GM12878 (cell line): Measurements from ENCODE around the gene AURKAIP1. TPM values are rescaled to one million over a fixed set of nuclear protein-coding genes. Genes with fewer than 3 reads are reported as not detected.

Source experiments
- ATAC-seq: fragments of 200-7000 bp; cut with Tn5 transposase; 3 replicates; pipeline ENCODE4 v1.9.1; 2020; ENCODE audit warnings: mild to moderate bottlenecking, moderate library complexity
- BruUV-seq: library from RNA; stranded (reverse); fragments of 400-500 nt; replicated peaks from 2 replicates; lab custom pipeline; 2021; lab: Mats Ljungman, UMichigan
- CTCF ChIA-PET: fragments of 300-600 bp; sonication (Branson Sonifier 250); formaldehyde crosslinking; extraction: SDS; loops from one replicate; lab custom pipeline; 2021; ENCODE audit warnings: inconsistent platforms; lab: Yijun Ruan, JAX
- POLR2A ChIA-PET: fragments of 350-600 bp; formaldehyde crosslinking; extraction: SDS; loops from one replicate; lab custom pipeline; 2021; ENCODE audit warnings: inconsistent platforms; lab: Charles Lee
- RAD21 ChIA-PET: fragments of 300-600 bp; sonication (Branson Sonifier 250); formaldehyde crosslinking; loops from one replicate; lab custom pipeline; 2023; ENCODE audit warnings: antibody characterized with exemption; ENCODE audit not compliant: unreplicated experiment; lab: Charles Lee
- SMC1A ChIA-PET: fragments of 300-600 bp; sonication (Branson Sonifier 250); formaldehyde crosslinking; loops from one replicate; lab custom pipeline; 2023; ENCODE audit not compliant: unreplicated experiment, uncharacterized antibody; lab: Charles Lee
- DNase-seq: peaks from one replicate; pipeline ENCODE4 v3.0.0-alpha.2; 2011; ENCODE audit warnings: low read depth, low spot score
- FAIRE-seq: peaks from 3 replicates; lab custom pipeline; 2011; peaks lifted over from hg19 to GRCh38; lab: Jason Lieb, UNC
- H2AFZ ChIP-seq: 2 replicates; pipeline ENCODE4 v1.6.0; 2011; ENCODE audit warnings: low read depth, low read length, control low read depth; ENCODE audit not compliant: control insufficient read depth
- H3K27ac ChIP-seq: 2 replicates; pipeline ENCODE4 v1.5.1; 2011; ENCODE audit warnings: control low read depth; ENCODE audit not compliant: control insufficient read depth, insufficient read depth
- H3K27me3 ChIP-seq, 2 experiments: replicated peaks in 1 of 2; 2 replicates each; pipeline versions ENCODE4 v1.6.0 to v1.6.1; 2011; ENCODE audit warnings: low read length in 1 of 2; ENCODE audit not compliant: control insufficient read depth in 2 of 2, insufficient read depth in 2 of 2
- H3K36me3 ChIP-seq, 2 experiments: 2 replicates each; pipeline ENCODE4 v1.5.1; 2011; ENCODE audit warnings: low read length in 1 of 2; ENCODE audit not compliant: control insufficient read depth in 2 of 2, insufficient read depth in 2 of 2
- H3K4me1 ChIP-seq: 2 replicates; pipeline ENCODE4 v1.6.1; 2011; ENCODE audit warnings: mild to moderate bottlenecking, low read length, moderate library complexity, mixed read lengths; ENCODE audit not compliant: control insufficient read depth, insufficient read depth
- H3K4me2 ChIP-seq: 2 replicates; pipeline ENCODE4 v1.6.0; 2011; ENCODE audit warnings: control low read depth; ENCODE audit not compliant: control insufficient read depth, insufficient read depth
- H3K4me3 ChIP-seq: fragments of 200-600 bp; sonication (generic); 2 replicates; pipeline ENCODE4 v1.5.1; 2016
- H3K79me2 ChIP-seq: 2 replicates; pipeline ENCODE4 v1.6.0; 2011; ENCODE audit warnings: low read length; ENCODE audit not compliant: control insufficient read depth, insufficient read depth
- H3K9ac ChIP-seq: 2 replicates; pipeline ENCODE4 v1.8.0; 2011; ENCODE audit warnings: low read length, control low read depth, mixed read lengths; ENCODE audit not compliant: control insufficient read depth, insufficient read depth
- H3K9me3 ChIP-seq: replicated peaks from 3 replicates; pipeline ENCODE4 v1.5.1; 2011; ENCODE audit warnings: mild to moderate bottlenecking, low read length; ENCODE audit not compliant: control insufficient read depth, insufficient read depth
- H4K20me1 ChIP-seq: 2 replicates; pipeline ENCODE4 v1.6.0; 2011; ENCODE audit not compliant: control insufficient read depth, insufficient read depth
- BHLHE40 ChIP-seq, 2 experiments: fragments of 450-650 bp in 1 of 2; IDR thresholded peaks; 2 replicates each; pipeline ENCODE4 v1.6.1; 2011 to 2017; ENCODE audit warnings: low read depth in 2 of 2, borderline replicate concordance in 1 of 2, improper control_type of control experiment in 1 of 2, low read length in 1 of 2, mild to moderate bottlenecking in 1 of 2
- E2F4 ChIP-seq: IDR thresholded peaks from 2 replicates; pipeline ENCODE4 v1.6.1; 2012; ENCODE audit warnings: low read depth, low read length, improper control_type of control experiment
- KDM1A ChIP-seq: fragments of 200-600 bp; sonication (generic); IDR thresholded peaks from 2 replicates; pipeline ENCODE4 v1.6.1; 2016; ENCODE audit warnings: borderline replicate concordance
- MAX ChIP-seq: IDR thresholded peaks from 2 replicates; pipeline ENCODE4 v1.6.1; 2012; ENCODE audit warnings: low read depth, low read length, improper control_type of control experiment
- MYB ChIP-seq: fragments of 150-350 bp; IDR thresholded peaks from 2 replicates; pipeline ENCODE4 v1.6.1; 2014; ENCODE audit warnings: mild to moderate bottlenecking, low read depth, low read length, borderline replicate concordance
- PAX5 ChIP-seq: IDR thresholded peaks from 2 replicates; pipeline ENCODE4 v1.6.1; 2011; ENCODE audit warnings: low read depth, low read length, borderline replicate concordance
- USF2 ChIP-seq: IDR thresholded peaks from 2 replicates; pipeline ENCODE4 v1.6.1; 2011; ENCODE audit warnings: low read depth, low read length, improper control_type of control experiment, borderline replicate concordance
- WGBS: methylation state at CpG from one replicate; pipeline ENCODE4 v1.1.6; 2016; ENCODE audit warnings: low lambda C conversion rate; ENCODE audit not compliant: insufficient replicate concordance, insufficient coverage; ENCODE audit errors: missing lambda C conversion rate; 5-methylcytosine and 5-hydroxymethylcytosine counted together
- in situ Hi-C: fragments of 300-500 bp; cut with MboI; formaldehyde crosslinking; loops from 9 replicates; pipeline ENCODE4 v1.14.3; 2018; ENCODE audit warnings: mixed read lengths
- intact Hi-C: fragments of 100-400 bp; cut with micrococcal nuclease; formaldehyde crosslinking; loops from one replicate; pipeline ENCODE4 v1.14.2; 2022; ENCODE audit not compliant: unreplicated experiment
- polyA plus RNA-seq, 11 experiments: library from polyadenylated mRNA; depleted of rRNA in 4 of 11; unstranded in 6 of 11; stranded (reverse) in 5 of 11; fragments of >200 nt; fragmentation: Nextera tagmentation in 4 of 11; fragmentation: Illumina TruSeq in 1 of 11; extraction: Ambion mirVana in 4 of 11; extraction: Trizol in 1 of 11; gene quantifications; 1 replicate in 1 of 11; 2 replicates in 10 of 11; pipeline versions ENCODE4 v1.2.1 to v1.2.3, GENCODE V29; 2011 to 2016; ENCODE audit warnings: inconsistent platforms in 2 of 11, missing spikeins in 2 of 11, low read depth in 1 of 11
- total RNA-seq, 4 experiments: library from RNA; depleted of rRNA in 3 of 4; stranded (reverse); fragments of >200 nt in 3 of 4; fragmentation: Illumina TruSeq in 1 of 4; extraction: Trizol in 1 of 4; gene quantifications; 2 replicates each; pipeline versions ENCODE4 v1.2.1 to v1.2.3, GENCODE V29; 2013 to 2021

The AURKAIP1 gene
- total and polyA plus RNA-seq, 10 of the 15 experiments (the other 5 are each of a cell fraction or from before 2014, with no cell fraction given), result 6.5 to 366 (median 120) TPM

GRCh38 chr1:1391225-1391624 is 16.2 kb upstream of the AURKAIP1 start:
- ChIA-PET CTCF (interaction anchor here (1.3 to 1.6 kb wide), 2 partner anchors 11 to 19 kb away, joined by 5 to 7 read pairs; no protein-coding TSS in a partner anchor), RAD21 (interaction anchor here (0.9 kb wide), 1 partner anchor 9 kb away, joined by 3 read pairs; no protein-coding TSS in a partner anchor), SMC1A (no interaction called here), POLR2A (no interaction called here)
- ATAC-seq (no peak), FAIRE-seq (no peak), DNase-seq (no peak)
- no TSS peak for BruUV-seq
- no peaks in the 10 kb centered on the region for H4K20me1 ChIP-seq
- H3K9ac ChIP-seq, result no peak overlapping the region
- intact Hi-C loops (no loop called here), in situ Hi-C loops (no loop called here)
- H3K4me1 ChIP-seq, result no peaks in the 10 kb centered on the region
- no peak overlapping the region for H2AFZ ChIP-seq
- no peaks in the 10 kb centered on the region for H3K9me3 ChIP-seq
- H3K4me3 ChIP-seq, result no peak overlapping the region
- TF ChIP-seq MAX (no peak), PAX5 (no peak), USF2 (no peak), E2F4 (no peak), MYB (no peak), BHLHE40 (IDR thresholded peaks at IDR 0.05; ENCODE audit: borderline replicate concordance in 1 of 2, low read depth in 2 of 2, low read length in 1 of 2) (no peak), KDM1A (no peak)
- H3K4me2 ChIP-seq, result no peak overlapping the region
- no peaks in the 10 kb centered on the region for H3K27me3 ChIP-seq
- peaks cover 50 to 51% of the 10 kb centered on the region in 2 experiments for H3K36me3 ChIP-seq
- H3K27ac ChIP-seq, result no peak overlapping the region
- H3K79me2 ChIP-seq, result peaks cover 4% of the 10 kb centered on the region; the same call in 1 of the 2 replicates
- 91% methylated on average over 11 of the region's 12 CpGs for WGBS
